ENCODE measurements around the gene DUSP6. TPM values are rescaled to one million over a fixed set of nuclear protein-coding genes. Genes with fewer than 3 reads are reported as not detected.
"Not testable (repeated sequence)": the region's sequence is repeated elsewhere in the genome, so short reads cannot be mapped to it uniquely, and the experiment has no call there.

The DUSP6 gene
- total RNA-seq, 3 donors from 2014 or later (not counting 1 experiment from before 2014, with no cell fraction given) = 52.2 to 222 (median 141) TPM

- H3K4me1 Mint-ChIP-seq = peaks cover 23 to 47% of the 10 kb centered on the region in 2 donors
- no peak overlapping the region for H3K27ac ChIP-seq (ENCODE audit: low read length)
- no peaks in the 10 kb centered on the region for H3K27me3 ChIP-seq (ENCODE audit: control insufficient read depth, insufficient read depth, low read length)
- no peaks in the 10 kb centered on the region for H3K9me3 Mint-ChIP-seq
- intact Hi-C loops (cut with micrococcal nuclease) = no loop called here
- H3K9me3 ChIP-seq (ENCODE audit: control insufficient read depth, insufficient read depth, low read length) = no peaks in the 10 kb centered on the region
- no peak for TF ChIP-seq CTCF (IDR thresholded peaks at IDR 0.05)
- peaks cover 1% of the 10 kb centered on the region for H3K4me1 ChIP-seq (ENCODE audit: control insufficient read depth, insufficient read depth, low read length)
- no peak overlapping the region for H3K4me3 ChIP-seq (ENCODE audit: low read length)
- H3K4me3 Mint-ChIP-seq = no peak overlapping the region
- DNase-seq = no peak
- peaks cover 6% of the 10 kb centered on the region for H3K36me3 Mint-ChIP-seq
- H3K27ac Mint-ChIP-seq = no peak overlapping the region
- no peaks in the 10 kb centered on the region for H3K36me3 ChIP-seq (ENCODE audit: control insufficient read depth, insufficient read depth, low read length)
- WGBS (ENCODE audit: insufficient coverage) = 97% methylated on average over 10 of the region's 10 CpGs
- ATAC-seq = no peak
- H3K27me3 Mint-ChIP-seq (ENCODE audit: low read depth in 2 of 2) = no peaks in the 10 kb centered on the region
Observed at GRCh38 chr12:89339526-89339925, 12.8 kb downstream of the DUSP6 start.

GRCh38 chr12:89337136-89337535 is 15.2 kb downstream of the DUSP6 start:
- WGBS (ENCODE audit: insufficient coverage) = 87% methylated on average over 4 of the region's 4 CpGs
- H3K9me3 Mint-ChIP-seq; H3K4me3 ChIP-seq (ENCODE audit: low read length); H3K27me3 Mint-ChIP-seq (ENCODE audit: low read depth in 2 of 2); H3K36me3 Mint-ChIP-seq; H3K27ac ChIP-seq (ENCODE audit: low read length); H3K27me3 ChIP-seq (ENCODE audit: control insufficient read depth, insufficient read depth, low read length); H3K4me3 Mint-ChIP-seq; DNase-seq; H3K27ac Mint-ChIP-seq; intact Hi-C loops (cut with micrococcal nuclease); H3K9me3 ChIP-seq (ENCODE audit: control insufficient read depth, insufficient read depth, low read length); ATAC-seq; H3K36me3 ChIP-seq (ENCODE audit: control insufficient read depth, insufficient read depth, low read length): not testable (repeated sequence)
- peaks cover 13% of the 10 kb centered on the region for H3K4me1 ChIP-seq (ENCODE audit: control insufficient read depth, insufficient read depth, low read length)
- peaks cover 24 to 50% of the 10 kb centered on the region in 2 donors for H3K4me1 Mint-ChIP-seq

- H3K36me3 ChIP-seq (ENCODE audit: control insufficient read depth, insufficient read depth, low read length) = no peaks in the 10 kb centered on the region
- H3K9me3 ChIP-seq (ENCODE audit: control insufficient read depth, insufficient read depth, low read length) = no peaks in the 10 kb centered on the region
- no peaks in the 10 kb centered on the region for H3K27me3 ChIP-seq (ENCODE audit: control insufficient read depth, insufficient read depth, low read length)
- Mint-ChIP-seq H3K27ac (no peak overlapping the region), H3K4me1 (peaks cover 24 to 41% of the 10 kb centered on the region in 2 donors), H3K9me3 (peaks cover 0 to 1% of the 10 kb centered on the region in 2 donors), H3K36me3 (peaks cover 10% of the 10 kb centered on the region), H3K4me3 (peak overlapping the region; percentile 54), H3K27me3 (ENCODE audit: low read depth in 2 of 2) (no peaks in the 10 kb centered on the region)
- DNase-seq (no peak), ATAC-seq (no peak)
- 96% methylated on average over 3 of the region's 5 CpGs for WGBS (ENCODE audit: insufficient coverage)
- H3K27ac ChIP-seq (ENCODE audit: low read length) = no peak overlapping the region
- TF ChIP-seq CTCF (IDR thresholded peaks at IDR 0.05) = no peak
- intact Hi-C loops (cut with micrococcal nuclease) = loop anchor here (2.0 kb wide), 1 partner anchor 15 kb away; no protein-coding TSS in a partner anchor
- peaks cover 13% of the 10 kb centered on the region for H3K4me1 ChIP-seq (ENCODE audit: control insufficient read depth, insufficient read depth, low read length)
- no peak overlapping the region for H3K4me3 ChIP-seq (ENCODE audit: low read length)
Observed at GRCh38 chr12:89335452-89336244, 16.7 kb downstream of the DUSP6 start.

GRCh38 chr12:89334548-89335169 is 17.6 kb downstream of the DUSP6 start:
- DNase-seq (no peak), ATAC-seq (no peak)
- no peaks in the 10 kb centered on the region for H3K9me3 ChIP-seq (ENCODE audit: control insufficient read depth, insufficient read depth, low read length)
- peaks cover 13% of the 10 kb centered on the region for H3K4me1 ChIP-seq (ENCODE audit: control insufficient read depth, insufficient read depth, low read length)
- Mint-ChIP-seq H3K4me3 (peak overlapping the region; percentile 42), H3K9me3 (peaks cover 0 to 3% of the 10 kb centered on the region in 2 donors), H3K27me3 (ENCODE audit: low read depth in 2 of 2) (no peaks in the 10 kb centered on the region), H3K36me3 (peaks cover 14% of the 10 kb centered on the region), H3K4me1 (peaks cover 24 to 35% of the 10 kb centered on the region in 2 donors), H3K27ac (peak overlapping the region; percentile 73 to 90)
- no peak overlapping the region for H3K4me3 ChIP-seq (ENCODE audit: low read length)
- H3K27me3 ChIP-seq (ENCODE audit: control insufficient read depth, insufficient read depth, low read length) = no peaks in the 10 kb centered on the region
- TF ChIP-seq CTCF (IDR thresholded peaks at IDR 0.05) = no peak
- WGBS (ENCODE audit: insufficient coverage) = 81% methylated on average over 5 of the region's 5 CpGs
- no peaks in the 10 kb centered on the region for H3K36me3 ChIP-seq (ENCODE audit: control insufficient read depth, insufficient read depth, low read length)
- H3K27ac ChIP-seq (ENCODE audit: low read length) = no peak overlapping the region
- intact Hi-C loops (cut with micrococcal nuclease) = loop anchor here (2.0 kb wide), 1 partner anchor 16 kb away; no protein-coding TSS in a partner anchor

All from natural killer cell (primary cell).